ENCODE measurements around the gene IQCE. TPM values are rescaled to one million over a fixed set of nuclear protein-coding genes. Genes with fewer than 3 reads are reported as not detected.

IQCE gene
- total RNA-seq, 1 experiment from 2014 or later: 21.4 TPM

GRCh38 chr7:2516194-2516555 is 42.6 kb upstream of the IQCE start:
- Histone ChIP-seq H3K36me3 (ENCODE audit: control insufficient read depth in 1 of 2, insufficient read depth in 2 of 2, low read length in 2 of 2) (no peaks in the 10 kb centered on the region), H3K9ac (ENCODE audit: low read length) (no peak overlapping the region), H3K4me3 (replicated peaks in 1 of 2; ENCODE audit: low read depth in 1 of 2, low read length in 2 of 2) (no peak overlapping the region), H2AFZ (ENCODE audit: low read depth, low read length, poor library complexity, severe bottlenecking) (no peak overlapping the region), H3K27me3 (ENCODE audit: insufficient read depth, low read length) (no peaks in the 10 kb centered on the region), H3K4me1 (ENCODE audit: control insufficient read depth in 1 of 2, insufficient read depth in 2 of 2, low read length in 2 of 2) (peaks cover 12 to 38% of the 10 kb centered on the region in 2 experiments; a peak in 3 of 4 replicates), H3K27ac (ENCODE audit: low read depth, low read length) (no peak overlapping the region), H3K9me2 (ENCODE audit: insufficient read depth) (no peaks in the 10 kb centered on the region), H3K4me2 (ENCODE audit: low read length) (no peak overlapping the region), H3K79me2 (ENCODE audit: insufficient read depth, low read length) (peaks cover 6% of the 10 kb centered on the region; the same call in 1 of the 2 replicates), H4K20me1 (ENCODE audit: insufficient read depth) (no peaks in the 10 kb centered on the region), H3K9me3 (ENCODE audit: control insufficient read depth in 1 of 2, insufficient read depth in 1 of 2, low read depth in 1 of 2, low read length in 2 of 2) (no peaks in the 10 kb centered on the region)
- ChIA-PET POLR2A (no interaction called here), CTCF (no interaction called here), RAD21 (ENCODE audit: low non-redundant PET in 1 of 2, low total read pairs in 2 of 2, uncharacterized antibody in 2 of 2, unreplicated experiment in 2 of 2) (no interaction called here)
- no TSS peak for BruUV-seq (replicated peaks)
- intact Hi-C loops (cut with micrococcal nuclease): no loop called here
- DNase-seq (ENCODE audit: low read depth, low spot score) (no peak), ATAC-seq (no peak)
- TF ChIP-seq EZH2 (IDR thresholded peaks at IDR 0.05) (no peak), TCF7L2 (IDR thresholded peaks at IDR 0.05; ENCODE audit: borderline replicate concordance, extremely low read depth, insufficient read depth, insufficient read length) (no peak), FOSL1 (IDR thresholded peaks at IDR 0.05; ENCODE audit: low read depth) (no peak)
- TF ChIP-seq, protein P1, sequence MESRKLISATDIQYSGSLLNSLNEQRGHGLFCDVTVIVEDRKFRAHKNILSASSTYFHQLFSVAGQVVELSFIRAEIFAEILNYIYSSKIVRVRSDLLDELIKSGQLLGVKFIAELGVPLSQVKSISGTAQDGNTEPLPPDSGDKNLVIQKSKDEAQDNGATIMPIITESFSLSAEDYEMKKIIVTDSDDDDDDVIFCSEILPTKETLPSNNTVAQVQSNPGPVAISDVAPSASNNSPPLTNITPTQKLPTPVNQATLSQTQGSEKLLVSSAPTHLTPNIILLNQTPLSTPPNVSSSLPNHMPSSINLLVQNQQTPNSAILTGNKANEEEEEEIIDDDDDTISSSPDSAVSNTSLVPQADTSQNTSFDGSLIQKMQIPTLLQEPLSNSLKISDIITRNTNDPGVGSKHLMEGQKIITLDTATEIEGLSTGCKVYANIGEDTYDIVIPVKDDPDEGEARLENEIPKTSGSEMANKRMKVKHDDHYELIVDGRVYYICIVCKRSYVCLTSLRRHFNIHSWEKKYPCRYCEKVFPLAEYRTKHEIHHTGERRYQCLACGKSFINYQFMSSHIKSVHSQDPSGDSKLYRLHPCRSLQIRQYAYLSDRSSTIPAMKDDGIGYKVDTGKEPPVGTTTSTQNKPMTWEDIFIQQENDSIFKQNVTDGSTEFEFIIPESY (IDR thresholded peaks at IDR 0.05; ENCODE audit: extremely low read depth, insufficient replicate concordance, low read length): no peak

DNA sequence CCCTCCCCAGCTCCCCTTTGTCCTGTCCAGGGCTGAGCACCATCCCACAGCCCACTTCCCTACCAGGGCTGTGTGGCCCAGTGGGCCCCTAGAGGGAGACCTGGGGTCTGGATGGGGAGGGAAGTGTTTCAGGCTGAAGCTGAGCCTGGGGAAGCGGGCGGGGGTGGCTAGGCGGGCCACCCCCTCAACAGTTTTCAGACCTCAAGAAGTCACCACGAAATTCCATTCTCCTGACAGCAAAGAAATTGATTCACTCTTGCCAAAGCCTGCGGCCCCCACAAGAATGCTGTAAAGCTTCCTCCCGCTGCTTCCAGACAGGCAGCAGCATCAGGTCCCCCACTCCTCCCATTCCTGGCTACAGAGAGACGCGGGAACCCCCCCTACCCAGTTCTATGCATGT is 41.8 kb upstream of the IQCE start:
- no peak overlapping the region for H2AFZ ChIP-seq (ENCODE audit: low read depth, low read length, poor library complexity, severe bottlenecking)
- no peak overlapping the region; the same call in 1 of the 2 replicates for H3K27ac ChIP-seq (ENCODE audit: low read depth, low read length)
- no peaks in the 10 kb centered on the region for H4K20me1 ChIP-seq (ENCODE audit: insufficient read depth)
- DNase-seq (ENCODE audit: low read depth, low spot score) (no peak), ATAC-seq (no peak)
- H3K4me2 ChIP-seq (ENCODE audit: low read length): no peak overlapping the region
- H3K4me3 ChIP-seq (replicated peaks in 1 of 2; ENCODE audit: low read depth in 1 of 2, low read length in 2 of 2): no peak overlapping the region
- no peaks in the 10 kb centered on the region for H3K36me3 ChIP-seq (ENCODE audit: control insufficient read depth in 1 of 2, insufficient read depth in 2 of 2, low read length in 2 of 2)
- intact Hi-C loops (cut with micrococcal nuclease): no loop called here
- TF ChIP-seq SRF (IDR thresholded peaks at IDR 0.05; ENCODE audit: low read depth) (no peak), CBX3 (IDR thresholded peaks at IDR 0.05; ENCODE audit: low read depth) (no peak), EZH2phosphoT487 (IDR thresholded peaks at IDR 0.05; ENCODE audit: borderline replicate concordance) (no peak), ATF3 (IDR thresholded peaks at IDR 0.05) (no peak), ZNF274 (IDR thresholded peaks at IDR 0.05; ENCODE audit: low read depth, low read length) (no peak), SP1 (IDR thresholded peaks at IDR 0.05; ENCODE audit: low read depth) (no peak), SIN3A (IDR thresholded peaks at IDR 0.05; ENCODE audit: low read depth) (no peak), CEBPB (IDR thresholded peaks at IDR 0.05; ENCODE audit: low read depth) (no peak), JUND (IDR thresholded peaks at IDR 0.05) (no peak), FOSL1 (IDR thresholded peaks at IDR 0.05; ENCODE audit: low read depth) (no peak), YY1 (IDR thresholded peaks at IDR 0.05; ENCODE audit: extremely low read depth, insufficient replicate concordance, low read depth, low read length) (no peak), MAX (IDR thresholded peaks at IDR 0.05) (no peak)
- TF ChIP-seq, protein P1 (IDR thresholded peaks at IDR 0.05; ENCODE audit: extremely low read depth, insufficient replicate concordance, low read length): no peak
- no peak overlapping the region for H3K9ac ChIP-seq (ENCODE audit: low read length)
- no peaks in the 10 kb centered on the region for H3K27me3 ChIP-seq (ENCODE audit: insufficient read depth, low read length)
- POLR2A ChIA-PET: no interaction called here
- peaks cover 12% of the 10 kb centered on the region; the same call in 1 of the 2 replicates for H3K79me2 ChIP-seq (ENCODE audit: insufficient read depth, low read length)
- H3K9me2 ChIP-seq (ENCODE audit: insufficient read depth): no peaks in the 10 kb centered on the region
- CTCF ChIA-PET: no interaction called here
- H3K9me3 ChIP-seq (ENCODE audit: control insufficient read depth in 1 of 2, insufficient read depth in 1 of 2, low read depth in 1 of 2, low read length in 2 of 2): no peaks in the 10 kb centered on the region
- RAD21 ChIA-PET (ENCODE audit: low non-redundant PET in 1 of 2, low total read pairs in 2 of 2, uncharacterized antibody in 2 of 2, unreplicated experiment in 2 of 2): no interaction called here
- BruUV-seq (replicated peaks): no TSS peak
- H3K4me1 ChIP-seq (ENCODE audit: control insufficient read depth in 1 of 2, insufficient read depth in 2 of 2, low read length in 2 of 2): peaks cover 20 to 46% of the 10 kb centered on the region in 2 experiments
